Neural cell (in vitro differentiated cells): ENCODE results near the gene SUCO.

Experiments
- CTCF ChIP-seq: fragments of 450-650 bp; IDR thresholded peaks from 2 replicates; pipeline ENCODE4 v1.5.1; 2014; ENCODE audit warnings: antibody characterized with exemption, mild to moderate bottlenecking, moderate library complexity; ENCODE audit not compliant: poor library complexity, severe bottlenecking
- EP300 ChIP-seq: fragments of 450-650 bp; conservative IDR thresholded peaks from 2 replicates; pipeline ENCODE4 v1.6.1; 2014; ENCODE audit warnings: antibody characterized with exemption, mild to moderate bottlenecking, moderate library complexity; ENCODE audit not compliant: poor library complexity, severe bottlenecking
- EZH2 ChIP-seq: fragments of 200-600, 300-800 bp; shearing (Covaris generic), sonication (generic); IDR thresholded peaks from 2 replicates; pipeline ENCODE4 v1.6.1; 2014; ENCODE audit warnings: antibody characterized with exemption, low read length, borderline replicate concordance, mild to moderate bottlenecking; ENCODE audit not compliant: insufficient read depth, poor library complexity, severe bottlenecking
- TAF1 ChIP-seq: IDR thresholded peaks from 2 replicates; pipeline ENCODE4 v1.6.1; 2012; ENCODE audit warnings: low read depth

GRCh38 chr1:172517545-172517944 is 15.4 kb upstream of the SUCO start:
- TF ChIP-seq EZH2 (no peak), CTCF (no peak), TAF1 (no peak), EP300 (no peak)
